GM12878 (cell line): ENCODE results near the gene MLPH. TPM values are rescaled to one million over a fixed set of nuclear protein-coding genes. Genes with fewer than 3 reads are reported as not detected.

Experiments used
- EP300 ChIP-seq, 2 experiments: fragments of 150-350 bp in 1 of 2; IDR thresholded peaks; 2 replicates each; pipeline ENCODE4 v1.6.1; 2011 to 2012; ENCODE audit warnings: low read depth in 2 of 2, low read length in 2 of 2, borderline replicate concordance in 1 of 2, improper control_type of control experiment in 1 of 2, inconsistent platforms in 1 of 2; ENCODE audit not compliant: control insufficient read depth in 1 of 2
- MTA2 ChIP-seq: fragments of 450-650 bp; IDR thresholded peaks from 2 replicates; pipeline ENCODE4 v1.6.1; 2016; ENCODE audit warnings: low read depth, mild to moderate bottlenecking, moderate library complexity
- PKNOX1 ChIP-seq: fragments of 450-650 bp; IDR thresholded peaks from 2 replicates; pipeline ENCODE4 v1.6.1; 2016; ENCODE audit warnings: mild to moderate bottlenecking
- PRDM15 ChIP-seq: fragments of 450-650 bp; formaldehyde crosslinking; IDR thresholded peaks from 2 replicates; pipeline ENCODE4 v1.4.0; 2020; ENCODE audit warnings: mild to moderate bottlenecking, moderate library complexity
- RAD51 ChIP-seq: fragments of 450-650 bp; IDR thresholded peaks from 2 replicates; pipeline ENCODE4 v1.6.1; 2016; ENCODE audit warnings: moderate library complexity, mild to moderate bottlenecking, inconsistent platforms
- polyA plus RNA-seq, 11 experiments: library from polyadenylated mRNA; depleted of rRNA in 4 of 11; unstranded in 6 of 11; stranded (reverse) in 5 of 11; fragments of >200 nt; fragmentation: Nextera tagmentation in 4 of 11; fragmentation: Illumina TruSeq in 1 of 11; extraction: Ambion mirVana in 4 of 11; extraction: Trizol in 1 of 11; gene quantifications; 1 replicate in 1 of 11; 2 replicates in 10 of 11; pipeline versions ENCODE4 v1.2.1 to v1.2.3, GENCODE V29; 2011 to 2016; ENCODE audit warnings: inconsistent platforms in 2 of 11, missing spikeins in 2 of 11, low read depth in 1 of 11
- total RNA-seq, 4 experiments: library from RNA; depleted of rRNA in 3 of 4; stranded (reverse); fragments of >200 nt in 3 of 4; fragmentation: Illumina TruSeq in 1 of 4; extraction: Trizol in 1 of 4; gene quantifications; 2 replicates each; pipeline versions ENCODE4 v1.2.1 to v1.2.3, GENCODE V29; 2013 to 2021

MLPH gene
- total and polyA plus RNA-seq, 10 of the 15 experiments (the other 5 are each of a cell fraction or from before 2014, with no cell fraction given), result 0.16 to 0.85 TPM; not detected in 8

DNA sequence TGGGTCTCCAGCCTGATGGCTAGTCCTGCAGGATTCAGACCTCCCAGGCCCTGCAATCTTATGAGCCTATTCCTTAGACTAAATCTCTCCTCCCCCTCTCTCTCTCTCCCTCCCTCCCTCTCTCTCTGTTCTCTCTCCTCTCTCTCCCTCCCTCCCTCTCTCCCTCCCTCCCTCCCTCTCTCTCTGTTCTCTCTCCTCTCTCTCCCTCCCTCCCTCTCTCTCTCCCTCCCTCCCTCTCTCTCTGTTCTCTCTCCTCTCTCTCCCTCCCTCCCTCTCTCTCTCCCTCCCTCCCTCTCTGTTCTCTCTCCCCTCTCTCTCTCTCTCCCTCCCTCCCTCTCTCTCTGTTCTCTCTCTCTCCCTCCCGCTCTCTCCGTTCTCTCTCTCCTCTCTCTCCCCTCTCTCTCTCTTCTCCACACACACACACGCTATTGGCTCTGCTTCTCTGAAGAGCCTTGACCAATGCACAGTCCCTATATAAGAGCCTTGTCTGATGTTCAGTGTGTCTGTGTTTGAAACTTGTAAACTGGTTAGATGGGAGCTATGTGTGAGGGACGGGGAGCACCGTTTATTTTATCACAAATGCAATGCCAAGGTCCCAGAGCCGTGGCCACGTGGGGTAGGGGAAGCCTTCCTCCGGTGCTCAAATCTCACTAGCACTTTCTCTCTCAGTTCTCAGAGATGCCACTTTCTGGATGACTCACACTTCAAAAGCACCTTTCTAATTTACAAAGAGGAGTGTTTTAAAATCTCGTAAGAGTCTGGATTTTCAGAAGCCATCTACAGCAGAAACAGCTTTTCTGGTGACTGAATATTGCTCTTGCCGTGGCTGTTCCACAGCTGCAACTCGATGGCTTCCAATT lies 70.0 kb downstream of the MLPH start (continued):
- TF ChIP-seq EP300 (IDR thresholded peaks at IDR 0.05; ENCODE audit: borderline replicate concordance in 1 of 2, control insufficient read depth in 1 of 2, low read depth in 2 of 2, low read length in 2 of 2), result peak; percentile 54 to 69; a peak in 3 of 4 replicates
- peak; percentile 91 for TF ChIP-seq RAD51
- TF ChIP-seq MTA2, result peak; percentile 58; the same call in 1 of the 2 replicates
- TF ChIP-seq PRDM15 (CRISPR knock-in tag), result no peak
- peak; percentile 42; the same call in 1 of the 2 replicates for TF ChIP-seq PKNOX1
